SU-DHL-6 (cell line): ENCODE measurements around the gene GRIK4.

Source experiments
- H2AFZ ChIP-seq: fragments of 200-600 bp; sonication (generic); 2 replicates; pipeline ENCODE4 v1.6.1; 2014; ENCODE audit warnings: low read depth, mild to moderate bottlenecking, moderate library complexity, mixed read lengths, antibody characterized with exemption, low read length; ENCODE audit not compliant: severe bottlenecking
- H3F3A ChIP-seq: fragments of 200-600 bp; shearing (Covaris generic); 2 replicates; pipeline ENCODE4 v1.6.0; 2016; ENCODE audit warnings: antibody characterized with exemption, mild to moderate bottlenecking; ENCODE audit not compliant: insufficient read depth
- H3K27ac ChIP-seq: fragments of 200-600 bp; sonication (generic); 2 replicates; pipeline ENCODE4 v1.5.1; 2016; ENCODE audit warnings: low read depth, mild to moderate bottlenecking, low read length, moderate library complexity, mixed read lengths
- H3K27me3 ChIP-seq: fragments of 200-600 bp; sonication (generic), shearing (Covaris generic); 2 replicates; pipeline ENCODE4 v1.6.0; 2014; ENCODE audit warnings: mild to moderate bottlenecking, low read length
- H3K36me3 ChIP-seq: fragments of 200-600 bp; sonication (generic); 2 replicates; pipeline ENCODE4 v1.6.1; 2014; ENCODE audit warnings: mild to moderate bottlenecking, low read length, mixed read lengths
- H3K4me2 ChIP-seq: fragments of 300-600, 200-600 bp; shearing (Covaris generic), sonication (generic); 2 replicates; pipeline ENCODE4 v1.6.0; 2014; ENCODE audit warnings: low read length, low read depth, mild to moderate bottlenecking; ENCODE audit not compliant: poor library complexity, severe bottlenecking
- H3K4me3 ChIP-seq: fragments of 200-600 bp; sonication (generic); 2 replicates; pipeline ENCODE4 v1.5.1; 2014; ENCODE audit warnings: antibody characterized with exemption, low read length, mild to moderate bottlenecking, mixed read lengths; ENCODE audit not compliant: insufficient read depth, poor library complexity, severe bottlenecking
- H3K79me2 ChIP-seq: fragments of 200-600 bp; sonication (generic); 2 replicates; pipeline ENCODE4 v1.6.1; 2014; ENCODE audit warnings: mild to moderate bottlenecking, low read length, moderate library complexity; ENCODE audit not compliant: insufficient read depth
- H3K9ac ChIP-seq: fragments of 200-600 bp; sonication (generic); 2 replicates; pipeline ENCODE4 v1.7.0; 2014; ENCODE audit warnings: mild to moderate bottlenecking, low read length
- H3K9me2 ChIP-seq: fragments of 200-600 bp; sonication (generic); replicated peaks from 2 replicates; pipeline ENCODE4 v1.6.1; 2014; ENCODE audit warnings: low read length; ENCODE audit not compliant: insufficient read depth
- H3K9me3 ChIP-seq: fragments of 200-600 bp; sonication (generic); 2 replicates; pipeline ENCODE4 v1.6.1; 2014; ENCODE audit warnings: low read length, mixed read lengths; ENCODE audit not compliant: insufficient read depth
- H4K20me1 ChIP-seq: fragments of 200-600 bp; sonication (generic); 2 replicates; pipeline ENCODE4 v1.6.1; 2014; ENCODE audit warnings: low read depth, mild to moderate bottlenecking, antibody characterized with exemption, low read length, moderate library complexity, mixed read lengths
- EZH2phosphoT487 ChIP-seq: fragments of 200-600 bp; sonication (generic), shearing (Covaris generic); conservative IDR thresholded peaks from 2 replicates; pipeline ENCODE4 v1.6.1; 2018; ENCODE audit warnings: mild to moderate bottlenecking, antibody characterized with exemption, low read length, moderate library complexity, mixed read lengths
- TF ChIP-seq, protein P1 (sequence below): fragments of 200-600 bp; sonication (generic); IDR thresholded peaks from one replicate; pipeline ENCODE4 v1.5.1; 2017; ENCODE audit warnings: antibody characterized with exemption, mild to moderate bottlenecking, low read length, moderate library complexity; ENCODE audit not compliant: insufficient read depth, poor library complexity, severe bottlenecking

GRIK4 gene

DNA sequence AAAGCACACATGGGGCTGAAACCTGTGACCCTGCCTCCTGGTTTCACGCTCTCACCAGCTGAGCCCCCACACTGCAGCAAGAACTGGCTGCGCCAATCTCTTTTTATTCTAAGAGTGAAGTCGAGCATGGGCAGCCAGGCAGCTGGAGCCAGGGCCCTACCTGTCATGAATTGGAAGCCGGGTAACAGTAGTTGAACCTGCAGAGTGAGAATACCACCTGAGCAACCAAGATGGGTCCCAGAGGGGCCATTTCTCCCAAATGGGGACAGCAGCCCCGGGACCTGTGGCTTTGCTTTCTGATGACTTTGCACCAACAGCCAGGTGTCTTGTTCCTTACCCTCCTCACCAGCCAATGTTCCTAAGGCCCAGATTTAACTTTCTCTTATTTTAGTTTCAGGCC, 178.9 kb downstream of the GRIK4 start:
- H2AFZ ChIP-seq = no peak overlapping the region
- H3K36me3 ChIP-seq = no peaks in the 10 kb centered on the region
- H3K27ac ChIP-seq = no peak overlapping the region
- H4K20me1 ChIP-seq = no peaks in the 10 kb centered on the region
- H3K79me2 ChIP-seq = no peaks in the 10 kb centered on the region
- H3K9ac ChIP-seq = no peak overlapping the region
- H3K9me3 ChIP-seq = no peaks in the 10 kb centered on the region
- no peaks in the 10 kb centered on the region for H3F3A ChIP-seq
- no peaks in the 10 kb centered on the region for H3K9me2 ChIP-seq
- H3K4me2 ChIP-seq = no peak overlapping the region
- TF ChIP-seq, protein P1, sequence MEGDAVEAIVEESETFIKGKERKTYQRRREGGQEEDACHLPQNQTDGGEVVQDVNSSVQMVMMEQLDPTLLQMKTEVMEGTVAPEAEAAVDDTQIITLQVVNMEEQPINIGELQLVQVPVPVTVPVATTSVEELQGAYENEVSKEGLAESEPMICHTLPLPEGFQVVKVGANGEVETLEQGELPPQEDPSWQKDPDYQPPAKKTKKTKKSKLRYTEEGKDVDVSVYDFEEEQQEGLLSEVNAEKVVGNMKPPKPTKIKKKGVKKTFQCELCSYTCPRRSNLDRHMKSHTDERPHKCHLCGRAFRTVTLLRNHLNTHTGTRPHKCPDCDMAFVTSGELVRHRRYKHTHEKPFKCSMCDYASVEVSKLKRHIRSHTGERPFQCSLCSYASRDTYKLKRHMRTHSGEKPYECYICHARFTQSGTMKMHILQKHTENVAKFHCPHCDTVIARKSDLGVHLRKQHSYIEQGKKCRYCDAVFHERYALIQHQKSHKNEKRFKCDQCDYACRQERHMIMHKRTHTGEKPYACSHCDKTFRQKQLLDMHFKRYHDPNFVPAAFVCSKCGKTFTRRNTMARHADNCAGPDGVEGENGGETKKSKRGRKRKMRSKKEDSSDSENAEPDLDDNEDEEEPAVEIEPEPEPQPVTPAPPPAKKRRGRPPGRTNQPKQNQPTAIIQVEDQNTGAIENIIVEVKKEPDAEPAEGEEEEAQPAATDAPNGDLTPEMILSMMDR = no peak
- TF ChIP-seq EZH2phosphoT487 = no peak
- H3K27me3 ChIP-seq = no peaks in the 10 kb centered on the region; the same call in 1 of the 2 replicates
- H3K4me3 ChIP-seq = no peak overlapping the region

DNA sequence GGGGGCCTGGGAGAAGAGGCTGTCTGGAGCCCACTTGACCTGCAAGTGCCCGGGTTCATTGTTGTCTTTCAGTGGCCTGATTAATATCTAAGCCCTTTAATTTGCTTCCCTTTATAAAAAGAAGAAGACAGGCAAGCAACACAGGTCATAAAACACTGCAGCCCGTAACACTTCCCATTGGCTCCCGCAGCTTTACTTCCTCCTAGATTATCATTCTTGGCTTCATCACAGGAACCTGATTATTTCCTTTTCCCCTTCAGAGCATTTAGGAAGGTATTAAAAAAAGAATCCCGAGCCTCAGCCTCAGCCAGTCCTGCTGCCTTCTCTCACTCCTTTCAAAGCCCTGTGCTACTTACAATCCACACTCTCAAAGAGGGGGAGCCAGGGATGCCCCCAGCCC, 183.2 kb downstream of the GRIK4 start:
- no peak overlapping the region for H3K4me3 ChIP-seq
- no peaks in the 10 kb centered on the region for H3K36me3 ChIP-seq
- H4K20me1 ChIP-seq = no peaks in the 10 kb centered on the region
- H3K4me2 ChIP-seq = no peak overlapping the region
- no peak for TF ChIP-seq EZH2phosphoT487
- TF ChIP-seq, protein P1 = no peak
- H3K9ac ChIP-seq = no peak overlapping the region
- H3K79me2 ChIP-seq = no peaks in the 10 kb centered on the region
- no peak overlapping the region for H3K27ac ChIP-seq
- H2AFZ ChIP-seq = no peak overlapping the region
- no peaks in the 10 kb centered on the region for H3F3A ChIP-seq
- no peaks in the 10 kb centered on the region; the same call in 1 of the 2 replicates for H3K27me3 ChIP-seq
- no peaks in the 10 kb centered on the region for H3K9me3 ChIP-seq
- no peaks in the 10 kb centered on the region for H3K9me2 ChIP-seq

DNA sequence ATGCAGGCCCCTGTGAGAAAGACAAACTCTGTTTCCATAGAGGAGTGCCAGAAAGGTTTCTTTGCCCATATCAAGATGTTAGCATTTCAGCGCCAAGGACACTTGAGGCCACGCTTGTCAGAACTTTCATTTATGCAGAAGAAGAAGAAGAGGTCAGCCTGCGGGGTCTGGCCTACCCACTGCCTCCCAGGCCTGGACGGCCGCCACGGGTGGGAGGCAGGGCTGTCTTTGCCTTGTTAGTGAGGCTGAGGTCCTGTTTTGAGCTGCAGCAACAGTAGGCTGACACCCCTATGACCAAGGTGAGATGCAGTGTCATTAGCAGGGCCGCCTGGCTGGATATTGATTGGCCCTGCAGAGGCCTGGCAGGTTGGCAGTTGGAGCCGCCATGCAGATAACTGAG, 183.9 kb downstream of the GRIK4 start:
- Histone ChIP-seq H3K27me3 (no peaks in the 10 kb centered on the region; the same call in 1 of the 2 replicates), H3K4me3 (no peak overlapping the region), H3K9me2 (no peaks in the 10 kb centered on the region), H3K36me3 (no peaks in the 10 kb centered on the region), H4K20me1 (no peaks in the 10 kb centered on the region), H3K9ac (no peak overlapping the region), H2AFZ (no peak overlapping the region), H3K9me3 (no peaks in the 10 kb centered on the region), H3F3A (no peaks in the 10 kb centered on the region), H3K4me2 (no peak overlapping the region), H3K27ac (no peak overlapping the region), H3K79me2 (no peaks in the 10 kb centered on the region)
- TF ChIP-seq, protein P1 = no peak
- no peak for TF ChIP-seq EZH2phosphoT487

DNA sequence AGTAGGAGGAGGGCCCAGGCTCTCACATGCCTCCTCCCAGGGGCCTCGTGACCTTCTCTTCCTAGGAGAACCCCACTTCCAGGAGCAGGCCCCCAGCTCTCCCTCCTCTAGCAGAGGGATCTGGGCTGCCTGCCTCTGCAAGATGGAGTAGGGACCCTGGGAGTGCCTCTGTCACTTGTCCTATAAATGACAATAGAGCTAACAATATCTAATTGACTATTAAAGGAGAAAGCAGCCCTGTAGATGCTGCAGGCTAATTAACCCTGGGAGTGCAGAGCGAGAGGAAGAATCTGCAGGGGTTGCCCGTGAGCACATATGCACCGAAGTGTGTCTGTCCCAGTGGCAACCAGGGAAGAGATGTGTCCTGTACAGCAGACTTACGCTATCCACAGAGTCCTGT, 184.4 kb downstream of the GRIK4 start:
- TF ChIP-seq EZH2phosphoT487 = no peak
- TF ChIP-seq, protein P1 = no peak
- Histone ChIP-seq H3K9me3 (no peaks in the 10 kb centered on the region), H2AFZ (no peak overlapping the region), H3K4me2 (no peak overlapping the region), H3K9me2 (no peaks in the 10 kb centered on the region), H3K36me3 (no peaks in the 10 kb centered on the region), H3K27me3 (no peaks in the 10 kb centered on the region; the same call in 1 of the 2 replicates), H3K4me3 (no peak overlapping the region), H3K79me2 (no peaks in the 10 kb centered on the region), H3K27ac (no peak overlapping the region), H3K9ac (no peak overlapping the region), H3F3A (no peaks in the 10 kb centered on the region), H4K20me1 (no peaks in the 10 kb centered on the region)
